Adipocyte (in vitro differentiated cells): Measurements from ENCODE around the gene ITPR3.

Experiments used
- DNase-seq: peaks from one replicate; pipeline ENCODE4 v3.0.0-alpha.2; 2015; ENCODE audit warnings: low read depth
- H3K27me3 ChIP-seq: replicated peaks from 2 replicates; pipeline ENCODE4 v1.7.0; 2013; ENCODE audit warnings: mild to moderate bottlenecking, low read length, moderate library complexity; ENCODE audit not compliant: control insufficient read depth, insufficient read depth
- H3K36me3 ChIP-seq: 2 replicates; pipeline ENCODE4 v1.7.0; 2013; ENCODE audit warnings: low read length, mild to moderate bottlenecking, moderate library complexity; ENCODE audit not compliant: control insufficient read depth, insufficient read depth, severe bottlenecking
- H3K4me1 ChIP-seq: 2 replicates; pipeline ENCODE4 v1.7.0; 2013; ENCODE audit warnings: mild to moderate bottlenecking, low read length, moderate library complexity; ENCODE audit not compliant: control insufficient read depth, insufficient read depth
- H3K4me3 ChIP-seq: 2 replicates; pipeline ENCODE4 v1.7.0; 2013; ENCODE audit warnings: mild to moderate bottlenecking, low read length, moderate library complexity
- H3K9ac ChIP-seq: 2 replicates; pipeline ENCODE4 v1.7.0; 2013; ENCODE audit warnings: mild to moderate bottlenecking, low read length, moderate library complexity
- H3K9me3 ChIP-seq: 2 replicates; pipeline ENCODE4 v1.7.0; 2013; ENCODE audit warnings: mild to moderate bottlenecking, low read length, moderate library complexity; ENCODE audit not compliant: control insufficient read depth

ITPR3 gene

DNA sequence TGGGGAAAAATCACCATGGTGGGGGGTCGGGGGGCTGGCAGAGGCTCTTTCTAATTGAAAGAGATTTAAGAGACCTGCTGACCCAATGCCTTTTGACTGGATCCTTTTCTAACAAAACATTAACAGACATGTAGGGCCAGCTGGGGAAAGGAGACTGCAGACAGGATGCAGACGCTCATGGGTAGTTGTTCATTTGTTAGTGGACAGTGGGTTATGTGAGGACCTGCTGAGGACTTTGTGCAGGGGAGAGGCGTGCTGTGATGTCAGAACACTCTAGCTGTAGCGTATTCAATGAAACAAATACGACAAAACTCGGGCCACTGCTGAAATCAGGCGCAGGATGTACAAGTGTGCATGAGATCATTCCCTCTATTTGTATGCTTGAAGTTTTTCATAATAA lies 124.4 kb downstream of the ITPR3 start:
- H3K36me3 ChIP-seq = no peaks in the 10 kb centered on the region
- no peak for DNase-seq
- peaks cover 25% of the 10 kb centered on the region for H3K27me3 ChIP-seq
- no peak overlapping the region for H3K4me3 ChIP-seq
- no peaks in the 10 kb centered on the region for H3K9me3 ChIP-seq
- peak overlapping the region; percentile 9 for H3K9ac ChIP-seq
- peaks cover 15% of the 10 kb centered on the region for H3K4me1 ChIP-seq
